Parathyroid adenoma (tissue), 2 donors: ENCODE results near the gene ADA.

ENCODE experiments used
- H2AFZ ChIP-seq: fragments of 300-600 bp; sonication (generic); one replicate; pipeline ENCODE4 v1.7.0; 2017; ENCODE audit warnings: antibody characterized with exemption, mild to moderate bottlenecking
- H3K27ac ChIP-seq: fragments of 300-600 bp; sonication (generic); one replicate; pipeline ENCODE4 v1.7.0; 2017
- H3K27me3 ChIP-seq: fragments of 300-600 bp; sonication (generic); one replicate; pipeline ENCODE4 v1.7.0; 2017; ENCODE audit warnings: low read length; ENCODE audit not compliant: control insufficient read depth, insufficient read depth
- H3K36me3 ChIP-seq: fragments of 300-600 bp; sonication (generic); one replicate; pipeline ENCODE4 v1.7.0; 2017; ENCODE audit warnings: low read length; ENCODE audit not compliant: control insufficient read depth, insufficient read depth
- H3K4me1 ChIP-seq: fragments of 300-600 bp; sonication (generic); one replicate; pipeline ENCODE4 v1.7.0; 2017; ENCODE audit warnings: control low read depth
- H3K4me2 ChIP-seq: fragments of 300-600 bp; sonication (generic); one replicate; pipeline ENCODE4 v1.7.0; 2017; ENCODE audit warnings: low read length
- H3K4me3 ChIP-seq: fragments of 300-600 bp; sonication (generic); one replicate; pipeline ENCODE4 v1.7.0; 2017; ENCODE audit warnings: low read depth, low read length
- H3K79me2 ChIP-seq: fragments of 300-600 bp; sonication (generic); one replicate; pipeline ENCODE4 v1.7.0; 2017; ENCODE audit warnings: control low read depth
- H3K9ac ChIP-seq: fragments of 300-600 bp; sonication (generic); one replicate; pipeline ENCODE4 v1.7.0; 2017; ENCODE audit warnings: mild to moderate bottlenecking
- H3K9me3 ChIP-seq: fragments of 300-600 bp; sonication (generic); one replicate; pipeline ENCODE4 v1.7.0; 2017; ENCODE audit warnings: low read length; ENCODE audit not compliant: control insufficient read depth
- CTCF ChIP-seq: fragments of 300-600 bp; sonication (generic); IDR thresholded peaks from one replicate; pipeline ENCODE4 v1.7.0; 2017; ENCODE audit warnings: antibody characterized with exemption, mild to moderate bottlenecking
- donor health status: primary hyperparathyroidism.

The ADA gene

GRCh38 chr20:44640522-44640921, 11.0 kb downstream of the ADA start:
- H3K4me1 ChIP-seq, result peaks cover 4% of the 10 kb centered on the region
- no peaks in the 10 kb centered on the region for H3K9me3 ChIP-seq
- no peak overlapping the region for H3K27ac ChIP-seq

GRCh38 chr20:44637522-44638372, 13.8 kb downstream of the ADA start:
- no peak overlapping the region for H3K27ac ChIP-seq
- no peak for TF ChIP-seq CTCF
- H3K4me1 ChIP-seq, result peaks cover 4% of the 10 kb centered on the region

More at GRCh38 chr20:44640522-44640921, 11.0 kb downstream of the ADA start:
- Histone ChIP-seq H3K79me2 (no peaks in the 10 kb centered on the region), H2AFZ (no peak overlapping the region), H3K4me3 (no peak overlapping the region), H3K27me3 (no peaks in the 10 kb centered on the region), H3K4me2 (no peak overlapping the region), H3K36me3 (no peaks in the 10 kb centered on the region), H3K9ac (no peak overlapping the region)
- TF ChIP-seq CTCF, result no peak

GRCh38 chr20:44637042-44637441, 14.5 kb downstream of the ADA start:
- Histone ChIP-seq H3K4me1 (peaks cover under 1% of the 10 kb centered on the region), H3K9me3 (no peaks in the 10 kb centered on the region), H2AFZ (no peak overlapping the region), H3K79me2 (no peaks in the 10 kb centered on the region), H3K36me3 (no peaks in the 10 kb centered on the region), H3K27me3 (no peaks in the 10 kb centered on the region), H3K27ac (no peak overlapping the region), H3K4me3 (no peak overlapping the region), H3K9ac (no peak overlapping the region), H3K4me2 (no peak overlapping the region)
- no peak for TF ChIP-seq CTCF

More at GRCh38 chr20:44637522-44638372, 13.8 kb downstream of the ADA start:
- Histone ChIP-seq H3K79me2 (no peaks in the 10 kb centered on the region), H2AFZ (no peak overlapping the region), H3K4me2 (no peak overlapping the region), H3K27me3 (no peaks in the 10 kb centered on the region), H3K4me3 (no peak overlapping the region), H3K36me3 (no peaks in the 10 kb centered on the region), H3K9ac (no peak overlapping the region), H3K9me3 (no peaks in the 10 kb centered on the region)

- no peak overlapping the region for H3K9ac ChIP-seq
- no peak overlapping the region for H3K4me2 ChIP-seq
- no peak for TF ChIP-seq CTCF
- no peak overlapping the region for H3K4me3 ChIP-seq
- no peak overlapping the region for H2AFZ ChIP-seq
- H3K36me3 ChIP-seq, result no peaks in the 10 kb centered on the region
- H3K9me3 ChIP-seq, result no peaks in the 10 kb centered on the region
- H3K27ac ChIP-seq, result no peak overlapping the region
- no peaks in the 10 kb centered on the region for H3K27me3 ChIP-seq
- no peaks in the 10 kb centered on the region for H3K4me1 ChIP-seq
- no peaks in the 10 kb centered on the region for H3K79me2 ChIP-seq
Observed at GRCh38 chr20:44635877-44636276, 15.6 kb downstream of the ADA start.
